Mucosa of stomach (tissue), 1 donor: ENCODE measurements around the gene ZNF214.

Source experiments
- H3K27me3 ChIP-seq: one replicate; pipeline ENCODE4 v1.7.0; 2013; ENCODE audit warnings: mild to moderate bottlenecking, low read length; ENCODE audit not compliant: control insufficient read depth, insufficient read depth
- H3K36me3 ChIP-seq: one replicate; pipeline ENCODE4 v1.7.0; 2013; ENCODE audit warnings: low read length; ENCODE audit not compliant: control insufficient read depth, insufficient read depth
- H3K4me1 ChIP-seq: one replicate; pipeline ENCODE4 v1.7.0; 2013; ENCODE audit warnings: mild to moderate bottlenecking, low read length; ENCODE audit not compliant: control insufficient read depth, insufficient read depth
- H3K4me3 ChIP-seq: one replicate; pipeline ENCODE4 v1.7.0; 2013; ENCODE audit warnings: low read length
- H3K9ac ChIP-seq: one replicate; pipeline ENCODE4 v1.7.0; 2013; ENCODE audit warnings: mild to moderate bottlenecking, low read length, moderate library complexity
- H3K9me3 ChIP-seq: one replicate; pipeline ENCODE4 v1.7.0; 2013; ENCODE audit warnings: mild to moderate bottlenecking, low read length, moderate library complexity; ENCODE audit not compliant: control insufficient read depth
- donor health status: Pancreatic carcinoma.

Gene ZNF214

DNA sequence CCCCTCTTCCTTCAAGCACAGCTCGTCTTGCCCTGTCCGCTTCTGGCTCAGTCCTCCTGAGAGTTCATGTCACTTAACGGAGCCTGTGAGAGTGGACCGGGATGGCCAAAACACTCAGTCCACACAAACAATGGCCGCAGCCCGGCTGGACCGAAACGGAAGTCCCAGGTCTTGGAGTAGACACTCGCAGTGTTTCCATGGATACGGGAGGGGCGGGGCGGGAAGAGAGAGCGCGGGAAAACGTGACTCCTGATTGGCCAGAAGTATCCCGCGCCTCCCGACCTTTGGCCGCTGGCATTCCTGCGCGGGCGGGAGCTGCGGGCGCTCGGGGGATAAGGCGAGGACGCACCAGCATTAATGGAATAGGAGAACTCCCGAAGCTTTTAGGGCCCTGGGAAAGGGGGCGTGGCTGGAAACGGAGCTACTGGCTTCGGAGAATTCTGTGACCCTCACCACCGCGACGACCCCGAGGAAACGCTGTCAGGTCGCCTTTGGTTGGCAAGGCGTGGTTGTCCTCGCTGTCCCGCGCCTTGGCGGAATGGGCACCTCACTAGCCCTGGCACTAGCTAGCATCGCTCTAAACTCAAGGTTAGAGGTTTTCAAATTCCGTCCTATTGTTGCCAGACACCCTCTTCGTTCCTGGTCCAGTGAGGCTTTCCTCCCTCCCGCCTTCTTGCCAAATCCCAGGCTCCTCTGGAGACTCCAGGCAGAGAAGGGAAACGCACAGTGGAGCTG, at the start of gene ZNF214, which contains the start of gene NLRP14:
Gene ZNF214, minus strand, starts transcription at position 164 of the 735 bp plus-strand sequence. CDS start 17,511 bp downstream, outside the sequence.
Gene NLRP14, plus strand, starts transcription at position 297 of the 735 bp plus-strand sequence. CDS start 18,108 bp downstream, outside the sequence.
- Histone ChIP-seq H3K36me3 (no peaks in the 10 kb centered on the region), H3K4me3 (peak within 1 kb of the TSS; percentile 97), H3K9ac (peak within 1 kb of the TSS; percentile 93), H3K9me3 (no peaks in the 10 kb centered on the region), H3K4me1 (peaks cover 8% of the 10 kb centered on the region), H3K27me3 (no peaks in the 10 kb centered on the region)

GRCh38 chr11:7062534-7062933, 42.4 kb upstream of the ZNF214 start:
- Histone ChIP-seq H3K4me1 (no peaks in the 10 kb centered on the region), H3K9ac (no peak overlapping the region), H3K4me3 (no peak overlapping the region), H3K36me3 (no peaks in the 10 kb centered on the region), H3K9me3 (no peaks in the 10 kb centered on the region), H3K27me3 (no peaks in the 10 kb centered on the region)

DNA sequence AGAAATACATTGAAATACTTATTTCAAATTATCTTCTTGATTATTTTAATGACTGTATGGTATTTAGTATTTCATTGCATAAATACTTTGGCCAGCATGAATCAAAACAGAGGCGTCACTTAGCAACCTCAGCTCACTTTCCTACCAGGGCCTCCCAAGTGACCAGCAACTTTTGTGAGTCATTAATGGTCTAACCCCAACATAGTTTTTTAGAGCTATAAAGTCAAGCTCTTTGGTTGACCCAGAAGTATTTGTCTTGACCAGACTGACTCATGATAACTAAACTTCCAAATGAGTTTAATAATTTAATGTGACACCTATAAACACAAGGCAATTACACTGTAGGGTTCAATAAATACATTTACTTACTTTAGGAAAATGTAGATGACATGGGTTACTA, 40.7 kb upstream of the ZNF214 start:
- Histone ChIP-seq H3K9me3 (no peaks in the 10 kb centered on the region), H3K27me3 (no peaks in the 10 kb centered on the region), H3K4me3 (no peak overlapping the region), H3K9ac (no peak overlapping the region), H3K4me1 (no peaks in the 10 kb centered on the region), H3K36me3 (no peaks in the 10 kb centered on the region)

DNA sequence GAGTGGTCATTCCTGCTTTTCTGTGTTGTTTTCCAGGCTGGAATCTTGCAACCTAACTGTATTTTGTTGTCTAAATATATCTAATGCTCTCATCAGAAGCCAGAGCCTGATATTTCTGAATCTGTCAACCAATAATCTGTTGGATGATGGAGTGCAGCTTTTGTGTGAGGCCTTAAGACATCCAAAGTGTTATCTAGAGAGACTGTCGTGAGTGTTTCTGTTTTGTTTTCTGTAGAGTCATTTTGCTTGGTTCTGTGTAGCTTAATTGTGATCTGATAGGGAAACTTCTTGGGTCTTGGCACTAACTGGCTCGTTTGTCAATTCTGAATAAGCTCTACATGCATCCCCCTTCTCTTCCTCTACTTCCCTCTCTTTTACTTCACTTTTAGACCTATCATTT, 37.5 kb upstream of the ZNF214 start:
- H3K4me3 ChIP-seq, result no peak overlapping the region
- H3K4me1 ChIP-seq, result no peaks in the 10 kb centered on the region
- H3K36me3 ChIP-seq, result no peaks in the 10 kb centered on the region
- H3K9ac ChIP-seq, result no peak overlapping the region
- H3K9me3 ChIP-seq, result no peaks in the 10 kb centered on the region
- no peaks in the 10 kb centered on the region for H3K27me3 ChIP-seq

GRCh38 chr11:7056828-7057513, 36.8 kb upstream of the ZNF214 start:
- H3K9ac ChIP-seq, result no peak overlapping the region
- no peaks in the 10 kb centered on the region for H3K9me3 ChIP-seq
- no peak overlapping the region for H3K4me3 ChIP-seq
- H3K4me1 ChIP-seq, result no peaks in the 10 kb centered on the region
- H3K36me3 ChIP-seq, result no peaks in the 10 kb centered on the region
- no peaks in the 10 kb centered on the region for H3K27me3 ChIP-seq

DNA sequence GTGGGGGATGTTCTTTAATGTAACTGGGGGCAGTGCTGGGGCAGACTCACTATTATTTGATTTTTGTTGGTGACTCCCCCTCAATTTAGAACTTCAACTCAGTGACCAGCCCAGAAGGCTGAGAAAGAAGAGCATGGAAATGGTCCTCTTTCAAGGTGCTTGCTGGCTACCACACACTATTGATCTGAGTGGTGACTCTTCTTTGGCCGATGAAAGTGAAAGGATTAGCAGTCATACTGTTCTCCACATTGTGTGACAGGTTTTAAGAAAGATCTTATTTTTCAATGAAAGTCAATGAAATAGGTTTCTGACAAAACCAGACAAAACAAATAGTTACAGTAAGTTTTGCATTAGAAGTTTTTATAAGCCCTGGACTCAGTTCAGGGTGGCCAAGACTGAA, 30.0 kb upstream of the ZNF214 start:
- Histone ChIP-seq H3K4me1 (no peaks in the 10 kb centered on the region), H3K4me3 (no peak overlapping the region), H3K9me3 (no peaks in the 10 kb centered on the region), H3K9ac (no peak overlapping the region), H3K36me3 (no peaks in the 10 kb centered on the region), H3K27me3 (no peaks in the 10 kb centered on the region)

- H3K9me3 ChIP-seq, result no peaks in the 10 kb centered on the region
- no peak overlapping the region for H3K4me3 ChIP-seq
- no peaks in the 10 kb centered on the region for H3K36me3 ChIP-seq
- H3K9ac ChIP-seq, result no peak overlapping the region
- H3K27me3 ChIP-seq, result no peaks in the 10 kb centered on the region
- no peaks in the 10 kb centered on the region for H3K4me1 ChIP-seq
These were observed 26.5 kb upstream of the ZNF214 start for GRCh38 chr11:7046474-7047175.

DNA sequence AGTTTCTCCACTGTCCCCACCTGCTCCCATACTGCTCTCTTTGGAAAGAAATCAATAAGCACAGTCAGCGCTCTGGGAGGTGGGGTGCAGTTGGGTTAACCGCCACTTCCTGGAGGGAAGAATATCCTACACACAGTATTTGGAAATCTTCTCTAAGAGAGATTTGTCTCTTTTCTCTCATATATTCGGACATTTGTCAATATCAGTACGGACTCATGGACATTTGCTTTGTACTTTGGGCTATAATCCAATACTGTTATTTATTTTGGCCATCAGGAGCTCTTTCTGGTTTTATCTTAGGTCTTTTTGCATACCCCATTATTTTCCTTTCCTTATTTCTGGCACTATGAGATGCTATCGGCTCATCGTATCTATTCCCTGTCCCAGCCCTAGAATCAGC, 13.9 kb upstream of the ZNF214 start:
- Histone ChIP-seq H3K4me3 (no peak overlapping the region), H3K9ac (no peak overlapping the region), H3K4me1 (no peaks in the 10 kb centered on the region), H3K9me3 (no peaks in the 10 kb centered on the region), H3K27me3 (no peaks in the 10 kb centered on the region), H3K36me3 (no peaks in the 10 kb centered on the region)

DNA sequence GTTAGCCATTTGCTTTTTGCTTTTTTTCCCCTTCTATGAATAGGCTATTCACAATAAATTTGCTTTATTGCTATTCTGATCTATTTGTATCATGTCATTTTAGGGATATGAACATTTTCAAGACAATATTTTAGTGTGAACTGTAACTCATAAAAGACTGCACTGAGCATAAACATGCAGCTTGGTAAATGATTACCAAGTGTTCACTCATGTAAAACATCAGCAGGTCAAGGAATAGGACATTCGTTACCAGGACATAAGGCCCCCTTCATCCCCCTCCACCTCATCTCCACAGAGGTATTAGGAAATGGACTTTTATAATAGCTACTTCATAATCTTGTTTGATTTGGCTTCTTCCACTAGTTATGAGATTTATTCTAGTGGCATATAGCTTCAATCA, 12.5 kb upstream of the ZNF214 start:
- H3K27me3 ChIP-seq, result no peaks in the 10 kb centered on the region
- no peaks in the 10 kb centered on the region for H3K36me3 ChIP-seq
- no peaks in the 10 kb centered on the region for H3K4me1 ChIP-seq
- H3K9ac ChIP-seq, result no peak overlapping the region
- no peak overlapping the region for H3K4me3 ChIP-seq
- no peaks in the 10 kb centered on the region for H3K9me3 ChIP-seq

GRCh38 chr11:7031471-7031871, 11.3 kb upstream of the ZNF214 start:
- Histone ChIP-seq H3K9ac (no peak overlapping the region), H3K36me3 (no peaks in the 10 kb centered on the region), H3K4me1 (no peaks in the 10 kb centered on the region), H3K4me3 (no peak overlapping the region), H3K27me3 (no peaks in the 10 kb centered on the region), H3K9me3 (no peaks in the 10 kb centered on the region)

DNA sequence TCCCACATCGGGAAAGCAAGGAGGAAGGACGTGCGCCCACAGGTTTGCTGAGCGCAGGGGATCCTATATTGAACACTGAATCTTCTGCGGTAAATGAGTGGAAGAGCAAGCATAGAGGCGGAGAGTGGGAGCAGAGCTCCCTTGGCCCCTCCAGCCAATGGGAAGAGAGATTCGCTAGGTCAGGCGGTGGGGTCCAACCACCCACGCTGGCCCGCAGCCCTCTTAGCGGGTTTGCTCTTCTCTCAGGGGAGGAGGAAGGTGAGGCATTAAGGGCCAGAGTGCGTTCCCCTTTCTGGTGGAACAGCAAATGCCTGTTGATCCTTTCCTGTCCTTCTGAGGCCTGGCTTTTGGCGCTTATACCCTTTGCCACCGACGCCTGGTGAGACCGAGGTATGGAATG, 10.7 kb upstream of the ZNF214 start:
- Histone ChIP-seq H3K4me3 (no peak overlapping the region), H3K36me3 (no peaks in the 10 kb centered on the region), H3K9ac (no peak overlapping the region), H3K27me3 (no peaks in the 10 kb centered on the region), H3K9me3 (no peaks in the 10 kb centered on the region), H3K4me1 (no peaks in the 10 kb centered on the region)

DNA sequence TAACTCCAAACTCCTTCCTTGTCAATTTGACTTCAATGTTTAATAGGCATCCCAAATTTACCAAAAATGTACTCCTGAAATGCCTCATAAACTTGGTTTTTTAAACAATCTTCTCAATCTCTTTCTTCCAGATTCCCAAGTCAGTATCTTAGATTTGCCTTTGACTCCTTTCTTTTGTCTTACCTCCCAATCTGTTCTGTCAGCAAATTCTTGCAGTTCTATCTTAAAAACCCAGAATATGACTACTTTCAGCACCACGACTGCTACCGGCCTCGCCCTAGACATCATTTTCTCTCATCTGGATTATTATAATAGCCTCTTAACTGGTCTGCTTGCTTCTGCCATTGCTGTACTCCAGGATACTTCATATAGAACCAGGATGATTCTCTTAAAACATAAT, 8.0 kb upstream of the ZNF214 start:
- Histone ChIP-seq H3K9me3 (no peaks in the 10 kb centered on the region), H3K9ac (no peak overlapping the region), H3K4me1 (no peaks in the 10 kb centered on the region), H3K36me3 (no peaks in the 10 kb centered on the region), H3K27me3 (no peaks in the 10 kb centered on the region), H3K4me3 (no peak overlapping the region)
